IMR-90 (cell line): ENCODE results near the gene USH2A. TPM values are rescaled to one million over a fixed set of nuclear protein-coding genes. Genes with fewer than 3 reads are reported as not detected.

Source experiments
- ATAC-seq: fragments of 200-7000 bp; cut with Tn5 transposase; 2 replicates; pipeline ENCODE4 v1.9.1; 2020; ENCODE audit warnings: low read depth, mild to moderate bottlenecking, moderate library complexity
- BruUV-seq: library from RNA; stranded (reverse); fragments of 400-500 nt; replicated peaks from 2 replicates; lab custom pipeline; 2021; lab: Mats Ljungman, UMichigan
- CTCF ChIA-PET: fragments of 300-600 bp; formaldehyde crosslinking; extraction: SDS; loops from one replicate; lab custom pipeline; 2021; ENCODE audit warnings: antibody characterized with exemption; lab: Yijun Ruan, JAX
- POLR2A ChIA-PET: fragments of 300-600 bp; sonication (Branson Sonifier 250); formaldehyde crosslinking; loops from one replicate; lab custom pipeline; 2022; ENCODE audit warnings: antibody characterized with exemption; ENCODE audit not compliant: unreplicated experiment; lab: Charles Lee
- DNase-seq: peaks from one replicate; pipeline ENCODE4 v3.0.0; 2013
- H2AFZ ChIP-seq: replicated peaks from 2 replicates; pipeline ENCODE3; 2013; ENCODE audit warnings: low read length, mild to moderate bottlenecking; ENCODE audit not compliant: poor library complexity
- H2AK5ac ChIP-seq: 2 replicates; pipeline ENCODE4 v1.6.1; 2013; ENCODE audit warnings: low read depth, low read length, inconsistent platforms
- H2AK9ac ChIP-seq: replicated peaks from 2 replicates; pipeline ENCODE3; 2013; ENCODE audit warnings: mild to moderate bottlenecking, low read depth, low read length, moderate library complexity; ENCODE audit not compliant: poor library complexity
- H2BK120ac ChIP-seq: 2 replicates; pipeline ENCODE4 v1.6.1; 2013; ENCODE audit warnings: low read depth, low read length, inconsistent platforms
- H2BK15ac ChIP-seq: 3 replicates; pipeline ENCODE4 v1.6.1; 2013; ENCODE audit warnings: low read depth, low read length, inconsistent platforms
- H2BK20ac ChIP-seq: 2 replicates; pipeline ENCODE4 v1.6.1; 2013; ENCODE audit warnings: low read depth, mild to moderate bottlenecking, inconsistent platforms, low read length, moderate library complexity
- H2BK5ac ChIP-seq: 2 replicates; pipeline ENCODE4 v1.6.1; 2013; ENCODE audit warnings: mild to moderate bottlenecking, low read depth, low read length, inconsistent platforms; ENCODE audit not compliant: poor library complexity, severe bottlenecking
- H3K14ac ChIP-seq: replicated peaks from 2 replicates; pipeline ENCODE4 v1.6.1; 2013; ENCODE audit warnings: low read depth, low read length, inconsistent platforms
- H3K18ac ChIP-seq: 2 replicates; pipeline ENCODE4 v1.6.1; 2013; ENCODE audit warnings: low read depth, low read length, control low read depth
- H3K23ac ChIP-seq: 2 replicates; pipeline ENCODE4 v1.6.1; 2013; ENCODE audit warnings: low read depth, low read length, inconsistent platforms
- H3K27ac ChIP-seq: 2 replicates; pipeline ENCODE4 v1.5.1; 2013; ENCODE audit warnings: mild to moderate bottlenecking, control low read depth, low read length; ENCODE audit not compliant: insufficient read depth
- H3K27me3 ChIP-seq: 2 replicates; pipeline ENCODE4 v1.6.1; 2013; ENCODE audit warnings: low read length; ENCODE audit not compliant: control insufficient read depth, insufficient read depth
- H3K36me3 ChIP-seq: 2 replicates; pipeline ENCODE4 v1.6.1; 2013; ENCODE audit warnings: low read length, mixed read lengths; ENCODE audit not compliant: control insufficient read depth, insufficient read depth
- H3K4ac ChIP-seq: 2 replicates; pipeline ENCODE4 v1.6.1; 2013; ENCODE audit warnings: low read depth, low read length, inconsistent platforms
- H3K4me1 ChIP-seq: 2 replicates; pipeline ENCODE4 v1.6.1; 2013; ENCODE audit warnings: low read length, mixed read lengths; ENCODE audit not compliant: control insufficient read depth, insufficient read depth
- H3K4me2 ChIP-seq: 2 replicates; pipeline ENCODE4 v1.6.1; 2013; ENCODE audit warnings: low read depth, mild to moderate bottlenecking, control low read depth, low read length, moderate library complexity
- H3K4me3 ChIP-seq: 2 replicates; pipeline ENCODE4 v1.5.1; 2013; ENCODE audit warnings: low read depth, mild to moderate bottlenecking, control low read depth, low read length, moderate library complexity; ENCODE audit not compliant: insufficient read depth
- H3K56ac ChIP-seq: 2 replicates; pipeline ENCODE4 v1.6.1; 2013; ENCODE audit warnings: low read length, inconsistent platforms; ENCODE audit not compliant: insufficient read depth; ENCODE audit errors: extremely low read depth
- H3K79me1 ChIP-seq, 2 experiments: 2 replicates each; pipeline ENCODE4 v1.6.1; 2013; ENCODE audit warnings: low read length in 2 of 2, inconsistent platforms in 1 of 2, low read depth in 1 of 2
- H3K9ac ChIP-seq: 2 replicates; pipeline ENCODE4 v1.6.1; 2013; ENCODE audit warnings: low read depth, low read length, control low read depth
- H3K9me1 ChIP-seq: 2 replicates; pipeline ENCODE4 v1.6.1; 2013; ENCODE audit warnings: low read length, inconsistent platforms; ENCODE audit not compliant: insufficient read depth
- H3K9me3 ChIP-seq: 2 replicates; pipeline ENCODE4 v1.6.1; 2013; ENCODE audit warnings: low read length; ENCODE audit not compliant: control insufficient read depth, insufficient read depth
- H4K20me1 ChIP-seq: 2 replicates; pipeline ENCODE4 v1.6.1; 2013; ENCODE audit warnings: low read length, inconsistent platforms; ENCODE audit not compliant: insufficient read depth
- H4K5ac ChIP-seq: 2 replicates; pipeline ENCODE4 v1.6.1; 2013; ENCODE audit warnings: mild to moderate bottlenecking, low read depth, low read length, control low read depth
- H4K8ac ChIP-seq, 2 experiments: 2 replicates each; pipeline ENCODE4 v1.6.1; 2013; ENCODE audit warnings: low read depth in 2 of 2, low read length in 2 of 2, control low read depth in 1 of 2, inconsistent platforms in 1 of 2
- H4K91ac ChIP-seq: 2 replicates; pipeline ENCODE4 v1.6.1; 2013; ENCODE audit warnings: low read depth, low read length, inconsistent platforms; ENCODE audit not compliant: insufficient read depth
- BHLHE40 ChIP-seq: fragments of 150-350 bp; IDR thresholded peaks from 2 replicates; pipeline ENCODE4 v1.6.1; 2016; ENCODE audit warnings: mild to moderate bottlenecking, low read depth, low read length
- CHD1 ChIP-seq: IDR thresholded peaks from 2 replicates; pipeline ENCODE4 v1.6.1; 2012; ENCODE audit warnings: low read depth, low read length, improper control_type of control experiment
- CTCF ChIP-seq: conservative IDR thresholded peaks from 2 replicates; pipeline ENCODE4 v1.5.1; 2012; ENCODE audit warnings: mild to moderate bottlenecking, low read depth, low read length, improper control_type of control experiment
- FOS ChIP-seq: fragments of 150-350 bp; IDR thresholded peaks from 2 replicates; pipeline ENCODE4 v1.6.1; 2016; ENCODE audit warnings: low read depth, low read length
- MAFK ChIP-seq: IDR thresholded peaks from 2 replicates; pipeline ENCODE4 v1.6.1; 2012; ENCODE audit warnings: low read depth, low read length, improper control_type of control experiment
- MAZ ChIP-seq: IDR thresholded peaks from 2 replicates; pipeline ENCODE4 v1.6.1; 2012; ENCODE audit warnings: low read depth, mild to moderate bottlenecking, low read length, improper control_type of control experiment, moderate library complexity, borderline replicate concordance
- MXI1 ChIP-seq: IDR thresholded peaks from 2 replicates; pipeline ENCODE4 v1.6.1; 2012; ENCODE audit warnings: low read depth, mild to moderate bottlenecking, low read length, moderate library complexity, borderline replicate concordance
- NFE2L2 ChIP-seq: fragments of 150-350 bp; IDR thresholded peaks from 2 replicates; pipeline ENCODE4 v1.6.1; 2016; ENCODE audit warnings: low read depth, mild to moderate bottlenecking, low read length
- RAD21 ChIP-seq: IDR thresholded peaks from 2 replicates; pipeline ENCODE4 v1.6.1; 2012; ENCODE audit warnings: low read length, improper control_type of control experiment
- SMC3 ChIP-seq: fragments of 150-350 bp; IDR thresholded peaks from 2 replicates; pipeline ENCODE4 v1.6.1; 2016; ENCODE audit warnings: low read depth, mild to moderate bottlenecking, antibody characterized with exemption, low read length, moderate library complexity
- WGBS, 2 experiments: methylation state at CpG; one replicate each; pipeline versions ENCODE4 v1.1.5 to v1.1.7; 2013; ENCODE audit warnings: missing lambda C conversion rate in 2 of 2; ENCODE audit not compliant: insufficient read length in 1 of 2; ENCODE audit errors: extremely low coverage in 2 of 2; 5-methylcytosine and 5-hydroxymethylcytosine counted together
- dilution Hi-C: fragments of 300-500 bp; cut with HindIII; formaldehyde crosslinking; loops from one replicate; pipeline ENCODE4 v1.14.3; 2018; ENCODE audit warnings: low sequenced_read_pairs; ENCODE audit not compliant: unreplicated experiment
- in situ Hi-C: fragments of 300-500 bp; cut with MboI; formaldehyde crosslinking; loops from 3 replicates; pipeline ENCODE4 v1.14.3; 2019; ENCODE audit warnings: low sequenced_read_pairs, inconsistent platforms, mixed read lengths
- intact Hi-C: fragments of 100-400 bp; cut with micrococcal nuclease; formaldehyde crosslinking; loops from 2 replicates; pipeline ENCODE4 v1.10.0; 2022
- polyA plus RNA-seq, 3 experiments: library from polyadenylated mRNA; depleted of rRNA; stranded (reverse); fragments of >200 nt; gene quantifications; 2 replicates each; pipeline ENCODE4 v1.2.3, GENCODE V29; 2012; ENCODE audit warnings: low replicate concordance in 1 of 3
- total RNA-seq: library from RNA; depleted of rRNA; stranded (reverse); fragments of >200 nt; gene quantifications from 2 replicates; pipeline ENCODE4 v1.2.3, GENCODE V29; 2012

The USH2A gene
- total and polyA plus RNA-seq, 2 of the 4 experiments (the other 2 are of a cell fraction) = under 0.01 to 0.02 TPM

- H3K4me3 ChIP-seq = no peak overlapping the region
- H3K79me1 ChIP-seq = no peaks in the 10 kb centered on the region
- H2BK120ac ChIP-seq = no peak overlapping the region
- WGBS, 2 experiments = no CpG with 5 or more reads among the region's 4 CpGs
- H3K4me1 ChIP-seq = no peaks in the 10 kb centered on the region
- no peak overlapping the region for H2BK20ac ChIP-seq
- H3K4me2 ChIP-seq = no peak overlapping the region
- no peak overlapping the region for H4K91ac ChIP-seq
- H3K9me1 ChIP-seq = no peaks in the 10 kb centered on the region
- no peak overlapping the region for H3K4ac ChIP-seq
- ChIA-PET POLR2A (no interaction called here), CTCF (no interaction called here)
- no peak overlapping the region for H2AK9ac ChIP-seq
- H3K56ac ChIP-seq = no peak overlapping the region
- no peak overlapping the region for H3K18ac ChIP-seq
- in situ Hi-C loops = no loop called here
- no peak overlapping the region for H2BK15ac ChIP-seq
- no peak overlapping the region for H3K9ac ChIP-seq
- H3K27me3 ChIP-seq = no peaks in the 10 kb centered on the region
- no peak for ATAC-seq
- no TSS peak for BruUV-seq
- dilution Hi-C loops = no loop called here
- H2BK5ac ChIP-seq = no peak overlapping the region
- no peak for DNase-seq
- no peak overlapping the region for H3K27ac ChIP-seq
- H2AK5ac ChIP-seq = no peak overlapping the region
- H4K20me1 ChIP-seq = no peaks in the 10 kb centered on the region
- no peak for TF ChIP-seq SMC3
- no peak for TF ChIP-seq BHLHE40
- TF ChIP-seq MAZ = no peak
- TF ChIP-seq MXI1 = no peak
- TF ChIP-seq NFE2L2 = no peak
- TF ChIP-seq MAFK = no peak
- TF ChIP-seq CHD1 = no peak
- TF ChIP-seq RAD21 = no peak
- TF ChIP-seq FOS = no peak
- TF ChIP-seq CTCF = no peak
- no peak overlapping the region for H3K14ac ChIP-seq
- intact Hi-C loops = loop anchor here (2.0 to 5.0 kb wide), 3 partner anchors 106 to 629 kb away; no protein-coding TSS in a partner anchor
- H3K23ac ChIP-seq = no peak overlapping the region
- no peak overlapping the region for H2AFZ ChIP-seq
- no peak overlapping the region for H4K8ac ChIP-seq
- no peak overlapping the region for H4K5ac ChIP-seq
- H3K36me3 ChIP-seq = no peaks in the 10 kb centered on the region
- H3K9me3 ChIP-seq = no peaks in the 10 kb centered on the region
These were observed 310.1 kb downstream of the USH2A start for GRCh38 chr1:216113181-216113580.
